T-helper 2 cell treated with Interferon-gamma antibody and Interleukin-4, amounts not matched to agents 100 ng/mL and 5 ng/mL, for 36 hours (primary cell): ENCODE data around the gene PAX8. TPM values are rescaled to one million over a fixed set of nuclear protein-coding genes. Genes with fewer than 3 reads are reported as not detected.

ENCODE experiments used
- intact Hi-C: fragments of 100-400 bp; cut with micrococcal nuclease; formaldehyde crosslinking; loops from one replicate; pipeline ENCODE4 v1.15.1; 2023
- total RNA-seq: library from RNA; stranded (reverse); gene quantifications from 2 replicates; pipeline ENCODE4 v1.2.3, GENCODE V29; 2022

Gene PAX8
- total RNA-seq, 1 donor from 2014 or later, result 0.45 TPM

DNA sequence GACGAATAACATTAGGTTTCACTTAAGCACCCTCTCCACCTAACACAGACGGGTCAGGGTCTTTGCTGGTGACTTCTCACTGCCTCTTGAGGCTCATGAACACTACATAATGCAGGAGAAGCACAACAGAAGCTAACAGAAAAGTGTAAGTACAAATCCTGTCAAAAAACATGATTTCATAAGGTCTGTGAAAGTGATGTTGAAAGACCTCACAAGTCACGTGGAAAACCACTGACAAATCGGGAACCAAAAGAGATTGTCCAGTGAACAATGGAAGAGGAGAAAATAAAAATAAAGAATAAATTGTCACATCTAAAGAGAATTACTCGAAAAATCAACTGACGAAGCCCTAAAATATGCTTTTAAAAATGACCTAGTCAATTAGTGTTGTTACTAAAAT, 91.0 kb downstream of the PAX8 start:
- intact Hi-C loops, result no loop called here

DNA sequence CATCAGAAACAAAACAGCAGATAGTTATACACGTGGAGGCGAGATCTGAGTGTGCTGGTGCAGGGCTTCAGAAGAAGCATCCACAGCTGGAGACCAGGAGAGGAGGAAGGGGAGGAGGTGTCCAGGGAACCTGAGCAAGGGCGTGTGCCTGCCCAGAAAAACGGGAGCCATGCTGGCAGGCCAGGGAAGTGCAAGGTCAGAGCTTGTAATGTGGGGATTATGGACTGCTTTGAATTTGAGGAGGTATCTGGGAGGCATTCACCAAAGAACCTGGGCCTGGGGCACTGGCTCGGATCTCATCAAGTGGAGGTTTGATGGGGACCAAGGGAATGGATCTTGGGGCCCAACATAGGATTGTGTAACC, 92.3 kb downstream of the PAX8 start:
- intact Hi-C loops, result no loop called here

DNA sequence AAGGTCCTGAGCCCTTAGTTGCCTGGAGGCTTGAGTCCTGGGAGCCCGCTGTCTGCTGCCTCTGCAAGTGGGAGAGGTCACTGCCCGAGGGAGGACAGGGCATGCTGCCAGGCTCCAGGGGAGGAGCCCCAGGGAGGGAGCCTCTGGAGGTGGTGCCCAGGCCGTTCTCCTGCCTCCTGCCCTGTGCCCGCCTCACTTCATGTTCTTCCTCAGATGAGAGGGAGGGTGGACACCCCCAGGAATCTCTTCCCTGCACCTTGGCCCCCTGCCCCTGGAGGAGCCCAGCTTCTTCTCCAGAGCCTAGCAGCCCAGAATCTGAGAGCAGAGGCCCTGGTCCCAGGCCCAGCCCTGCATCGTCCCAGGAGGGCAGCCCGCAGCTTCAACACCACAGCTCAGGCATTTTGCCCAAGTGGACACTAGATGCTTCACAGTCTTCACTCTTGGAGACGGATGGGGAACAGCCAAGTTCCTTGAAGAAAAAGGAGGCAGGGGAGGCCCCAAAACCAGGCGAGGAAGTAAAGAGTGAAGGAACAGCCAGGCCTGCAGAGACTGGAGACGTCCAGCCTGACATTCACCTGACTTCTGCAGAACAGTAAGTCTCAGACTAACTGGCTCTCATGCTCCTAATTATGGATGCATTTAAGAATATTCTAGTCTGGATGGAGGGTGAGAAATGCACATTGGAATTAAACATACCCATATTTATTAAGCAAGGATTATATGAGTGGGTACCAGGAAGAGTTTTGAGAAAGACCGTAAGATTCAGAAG, 92.9 kb downstream of the PAX8 start:
- intact Hi-C loops, result no loop called here

DNA sequence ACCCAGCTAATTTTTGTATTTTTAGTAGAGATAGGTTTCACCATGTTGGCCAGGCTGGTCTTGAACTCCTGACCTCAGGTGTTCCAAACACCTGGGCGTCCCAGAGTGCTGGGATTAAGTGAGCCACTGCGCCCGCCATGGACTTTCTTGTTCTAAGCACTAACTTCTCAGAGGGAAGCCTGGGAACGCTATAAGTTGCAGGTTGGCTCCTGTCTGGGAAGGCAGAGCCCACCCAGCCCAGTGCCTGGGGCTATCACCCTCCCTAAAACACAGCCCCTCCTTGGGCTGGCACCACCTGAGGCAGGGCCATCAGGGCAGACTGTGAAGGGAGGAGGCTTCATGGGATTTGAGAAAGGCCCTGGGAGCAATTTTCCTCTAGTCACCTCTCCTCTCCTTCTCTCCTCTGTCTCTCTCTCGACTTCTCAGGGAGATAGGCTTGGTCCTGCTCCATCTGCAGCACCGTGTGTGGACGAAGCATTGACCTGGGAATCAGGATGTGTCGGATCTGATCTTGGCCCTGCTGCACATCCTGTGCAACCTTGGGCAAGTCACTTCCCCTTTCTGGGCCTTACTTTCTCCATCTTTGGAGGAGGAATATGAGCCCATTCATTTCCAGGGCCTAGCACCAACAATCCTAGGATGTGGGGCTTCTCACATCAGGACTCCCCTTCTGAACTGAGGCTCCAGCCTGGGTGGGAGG, 94.0 kb downstream of the PAX8 start:
- intact Hi-C loops, result no loop called here

DNA sequence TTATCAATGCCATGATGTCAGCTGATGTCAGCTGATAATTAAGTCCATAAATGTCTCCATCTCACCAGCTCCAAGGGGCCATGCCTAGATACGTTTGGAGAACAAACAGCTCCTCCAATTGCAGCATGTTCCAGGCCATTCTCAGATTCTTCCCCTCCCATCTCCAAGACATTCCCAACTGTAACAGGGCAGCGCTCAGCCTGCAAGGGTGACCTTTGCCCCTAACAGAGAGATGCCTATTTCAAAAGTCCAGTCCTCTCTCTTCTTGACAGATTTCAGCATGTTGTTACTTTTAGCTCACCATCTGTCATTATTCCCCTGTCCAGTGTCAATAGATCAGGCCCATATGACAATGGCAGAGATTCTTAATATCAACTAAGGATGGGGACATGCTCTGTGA, 95.0 kb downstream of the PAX8 start:
- intact Hi-C loops, result no loop called here

DNA sequence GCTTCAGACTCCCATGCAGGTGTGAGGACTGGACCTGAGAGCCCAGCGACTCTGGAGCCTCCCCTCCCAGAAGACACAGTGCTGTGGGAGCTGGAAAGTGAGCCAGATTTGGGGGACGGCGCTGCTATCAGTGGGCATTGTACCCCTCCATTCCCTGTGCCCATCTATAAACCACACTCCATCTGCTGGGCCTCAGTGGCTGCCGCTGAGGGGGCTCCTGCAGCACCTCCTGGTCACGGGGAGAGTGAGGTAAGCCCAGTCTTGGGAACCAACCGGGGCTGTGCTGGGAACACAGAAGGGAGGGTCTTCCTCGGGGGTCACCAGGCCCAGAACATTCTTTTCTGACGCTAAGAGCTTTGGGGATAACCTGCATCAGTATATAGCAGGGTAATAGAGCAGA, 95.5 kb downstream of the PAX8 start:
- intact Hi-C loops, result no loop called here

- intact Hi-C loops, result no loop called here
Measured at GRCh38 chr2:113182471-113183260, 96.1 kb downstream of the PAX8 start.

DNA sequence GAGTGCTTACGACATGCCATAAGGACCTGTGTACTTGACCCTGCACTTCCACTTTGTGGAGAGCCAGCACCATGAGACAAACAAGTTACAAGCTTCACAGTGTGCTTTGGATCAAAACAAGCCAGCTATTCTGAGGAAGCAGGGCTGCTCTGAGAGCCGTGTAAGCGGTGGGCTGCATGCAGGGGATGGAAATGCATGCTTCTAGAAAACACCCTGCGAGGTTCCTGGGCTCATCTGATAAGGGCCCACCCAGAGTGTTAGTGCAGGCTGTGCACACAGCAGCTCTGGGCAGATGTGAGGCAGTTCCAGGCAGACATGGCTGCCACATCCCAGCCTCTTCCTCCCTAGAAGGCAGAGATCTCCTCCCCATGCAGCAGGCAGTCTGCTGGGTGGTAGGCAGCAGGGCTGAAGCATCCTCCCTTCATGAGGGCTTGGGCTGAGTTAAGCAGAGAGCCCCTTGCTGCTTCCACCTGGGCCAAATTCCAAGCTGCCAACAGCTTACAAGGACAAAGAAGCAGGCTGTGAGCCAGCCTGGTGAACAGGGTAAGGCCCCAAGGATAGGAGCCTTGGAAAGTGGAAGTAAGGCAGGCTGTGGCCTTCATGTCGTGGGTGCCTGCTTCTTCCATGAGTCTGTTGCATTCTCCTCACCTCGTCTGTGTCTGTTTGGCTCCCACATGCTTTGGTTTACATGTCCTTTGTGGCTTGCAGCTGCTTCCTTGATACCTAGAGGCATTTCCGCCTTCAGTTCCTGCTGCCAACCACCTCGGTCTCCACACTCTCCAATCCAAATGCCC, 97.3 kb downstream of the PAX8 start:
- intact Hi-C loops, result loop anchor here (1.0 kb wide), 1 partner anchor 97 kb away; no protein-coding TSS in a partner anchor

DNA sequence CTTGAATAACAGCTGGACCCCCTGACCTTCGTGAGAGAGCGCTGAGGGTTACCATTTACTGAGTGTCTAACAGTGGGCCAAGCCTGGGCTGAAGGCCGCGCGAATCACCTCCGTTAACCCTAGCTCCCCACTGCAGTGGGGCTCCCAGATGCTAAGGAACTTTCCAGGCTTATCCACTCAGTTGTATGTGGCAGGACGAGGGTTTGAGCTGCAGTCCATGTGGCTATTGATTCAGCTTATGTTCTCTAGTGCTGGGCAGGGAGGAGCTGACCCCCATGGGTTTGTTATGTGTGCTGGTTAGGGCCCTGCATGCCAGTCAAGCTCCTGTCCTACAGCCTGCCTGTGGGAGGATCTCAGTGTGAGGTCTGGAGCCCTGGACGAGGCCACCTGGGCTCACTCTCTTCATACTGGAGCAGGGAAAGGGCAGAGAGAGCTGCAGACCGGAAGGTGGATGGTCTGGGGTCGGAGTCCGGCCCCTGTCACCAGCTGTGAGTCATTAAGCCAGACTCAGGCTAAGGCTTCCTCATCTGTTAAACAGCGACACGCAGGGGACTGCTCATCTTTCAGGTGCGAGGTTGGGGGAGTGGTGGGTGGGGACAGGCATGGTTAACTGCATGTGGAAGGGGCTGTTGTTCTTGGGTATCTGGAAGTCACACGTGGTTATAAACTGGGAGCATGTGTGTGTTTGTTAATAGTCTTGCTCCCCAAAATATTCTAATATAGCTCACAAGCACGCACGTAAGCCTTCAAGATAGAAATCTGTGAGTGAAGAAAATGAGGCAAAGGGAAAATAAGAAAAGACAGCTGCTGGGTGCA, 98.4 kb downstream of the PAX8 start:
- intact Hi-C loops, result no loop called here

- intact Hi-C loops, result loop anchor here (10.0 kb wide), 4 partner anchors 185 to 705 kb away; partner anchors contain the start of genes CKAP2L and SLC20A1
Measured at GRCh38 chr2:113179446-113180045, 99.2 kb downstream of the PAX8 start.

DNA sequence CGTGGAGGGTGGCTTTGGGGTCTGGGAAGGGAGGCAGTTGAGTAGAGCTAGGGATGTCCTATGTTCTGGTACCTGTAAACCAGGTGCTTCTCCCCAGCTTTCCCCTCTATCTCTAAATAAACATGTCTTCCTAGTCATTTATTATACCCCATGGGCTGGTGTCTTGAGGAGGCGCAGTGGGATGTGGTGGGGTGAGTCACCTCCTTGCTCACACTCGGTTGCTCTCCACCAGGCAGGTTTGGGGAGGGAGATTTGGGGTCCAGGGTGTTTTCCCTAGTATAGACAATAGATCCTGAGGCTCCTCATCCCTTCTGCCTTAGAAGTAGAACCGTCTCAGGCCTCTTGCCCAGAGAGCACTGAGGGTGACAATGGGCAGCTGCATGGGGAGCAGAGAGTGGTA, 99.8 kb downstream of the PAX8 start:
- intact Hi-C loops, result loop anchor here (10.0 kb wide), 4 partner anchors 184 to 706 kb away; partner anchors contain the start of genes CKAP2L and SLC20A1

- intact Hi-C loops, result loop anchor here (10.0 kb wide), 4 partner anchors 183 to 707 kb away; partner anchors contain the start of genes CKAP2L and SLC20A1
Measured at GRCh38 chr2:113178069-113178746, 100.5 kb downstream of the PAX8 start.

- intact Hi-C loops, result loop anchor here (10.0 kb wide), 4 partner anchors 182 to 708 kb away; partner anchors contain the start of genes CKAP2L and SLC20A1
Measured at GRCh38 chr2:113176696-113177355, 101.9 kb downstream of the PAX8 start.

- intact Hi-C loops, result loop anchor here (1.0 to 10.0 kb wide), 5 partner anchors 38 to 709 kb away; partner anchors contain the start of genes CKAP2L and SLC20A1
Measured at GRCh38 chr2:113175736-113176695, 102.7 kb downstream of the PAX8 start.

DNA sequence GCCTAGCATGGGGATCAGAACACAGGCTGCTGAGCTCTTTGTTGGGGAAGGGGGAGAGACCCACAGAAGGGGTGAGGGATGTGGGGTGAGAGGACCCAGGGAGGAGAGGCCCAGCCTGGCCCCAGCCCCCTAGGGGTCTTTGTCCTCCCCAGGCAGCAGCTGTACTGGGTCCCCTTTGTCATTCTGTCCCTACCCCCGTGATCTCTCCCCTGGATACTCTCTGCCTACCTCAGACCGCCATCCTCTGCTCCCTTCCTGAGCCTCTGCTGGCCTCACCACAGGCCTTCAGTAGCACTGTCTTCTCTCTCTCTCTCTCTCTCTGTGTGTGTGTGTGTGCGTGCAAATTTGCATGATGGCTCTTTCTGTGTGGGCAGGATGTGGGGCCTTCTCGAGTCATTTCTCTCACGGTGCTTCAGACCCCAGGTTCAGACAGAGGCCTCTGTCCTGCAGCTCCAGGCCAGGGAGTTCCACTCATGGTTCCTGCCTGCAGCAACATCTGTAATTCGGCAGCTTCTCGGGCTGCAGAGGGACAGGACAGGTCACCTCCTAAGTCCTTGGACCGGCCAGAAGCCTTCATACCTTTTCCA, 103.6 kb downstream of the PAX8 start:
- intact Hi-C loops, result loop anchor here (1.0 to 10.0 kb wide), 5 partner anchors 37 to 710 kb away; partner anchors contain the start of genes CKAP2L and SLC20A1

DNA sequence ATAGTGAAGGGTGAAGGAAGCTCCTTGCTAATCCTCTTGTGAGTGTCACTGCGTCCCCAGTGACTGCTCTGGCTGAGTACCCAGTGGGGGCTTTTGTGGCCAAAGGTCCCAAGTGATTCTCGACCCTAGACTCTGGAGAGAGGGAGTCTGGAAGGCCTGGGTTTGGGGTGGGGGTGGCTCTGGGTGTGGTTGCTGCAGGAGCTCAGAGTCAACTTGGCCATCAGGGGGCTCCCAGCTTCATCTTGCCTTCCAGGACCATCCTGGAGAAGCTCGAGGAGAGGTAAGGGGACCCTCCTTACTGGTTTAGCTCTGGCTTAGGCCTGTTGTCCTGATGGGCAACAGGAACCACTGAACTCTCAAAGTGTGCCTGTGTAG, 104.4 kb downstream of the PAX8 start:
- intact Hi-C loops, result loop anchor here (10.0 kb wide), 4 partner anchors 180 to 710 kb away; partner anchors contain the start of genes CKAP2L and SLC20A1
